NCI-H446 treated with DMSO at 0.1 percent for 48 hours (cell line): ENCODE results near the gene NHS.

Experiments
- DNase-seq: peaks from one replicate; lab custom pipeline; 2025; lab: John Stamatoyannopoulos, UW

Gene NHS

GRCh38 chrX:17590892-17591740, 216.1 kb downstream of the NHS start:
- DNase-seq: peak; percentile 10

- DNase-seq: no peak
These were observed 216.7 kb downstream of the NHS start for GRCh38 chrX:17591741-17592110.

- no peak for DNase-seq
These were observed 217.1 kb downstream of the NHS start for GRCh38 chrX:17592117-17592516.

GRCh38 chrX:17594693-17595092, 219.7 kb downstream of the NHS start:
- DNase-seq: no peak

- DNase-seq: no peak
These were observed 220.5 kb downstream of the NHS start for GRCh38 chrX:17595456-17596035.

GRCh38 chrX:17596061-17596460, 221.1 kb downstream of the NHS start:
- peak; percentile 37 for DNase-seq

GRCh38 chrX:17596546-17597205, 221.7 kb downstream of the NHS start:
- DNase-seq: no peak

- no peak for DNase-seq
These were observed 222.3 kb downstream of the NHS start for GRCh38 chrX:17597327-17597726.

- DNase-seq: peak; percentile 49
These were observed 222.9 kb downstream of the NHS start for GRCh38 chrX:17597836-17598439.

- no peak for DNase-seq
These were observed 226.6 kb downstream of the NHS start for GRCh38 chrX:17601441-17602200.

GRCh38 chrX:17602245-17602644, 227.2 kb downstream of the NHS start:
- DNase-seq: no peak

GRCh38 chrX:17603196-17603595, 228.2 kb downstream of the NHS start:
- DNase-seq: no peak

- no peak for DNase-seq
These were observed 230.7 kb downstream of the NHS start for GRCh38 chrX:17605676-17606075.

- no peak for DNase-seq
These were observed 231.2 kb downstream of the NHS start for GRCh38 chrX:17606231-17606630.

GRCh38 chrX:17608888-17609287, 233.9 kb downstream of the NHS start:
- no peak for DNase-seq

GRCh38 chrX:17610788-17611187, 235.8 kb downstream of the NHS start:
- DNase-seq: no peak

- DNase-seq: no peak
These were observed 239.1 kb downstream of the NHS start for GRCh38 chrX:17613979-17614588.

GRCh38 chrX:17616936-17617335, 241.9 kb downstream of the NHS start:
- no peak for DNase-seq

GRCh38 chrX:17617806-17618205, 242.8 kb downstream of the NHS start:
- DNase-seq: peak; percentile 5

GRCh38 chrX:17621566-17622270, 246.7 kb downstream of the NHS start:
- DNase-seq: no peak

GRCh38 chrX:17622331-17622730, 247.3 kb downstream of the NHS start:
- no peak for DNase-seq
